NCI-H1417 treated with DMSO at 0.1 percent for 48 hours (cell line): ENCODE measurements around the gene FOXB1.

Source experiments
- DNase-seq: peaks from one replicate; lab custom pipeline; 2025; lab: John Stamatoyannopoulos, UW

FOXB1 gene

DNA sequence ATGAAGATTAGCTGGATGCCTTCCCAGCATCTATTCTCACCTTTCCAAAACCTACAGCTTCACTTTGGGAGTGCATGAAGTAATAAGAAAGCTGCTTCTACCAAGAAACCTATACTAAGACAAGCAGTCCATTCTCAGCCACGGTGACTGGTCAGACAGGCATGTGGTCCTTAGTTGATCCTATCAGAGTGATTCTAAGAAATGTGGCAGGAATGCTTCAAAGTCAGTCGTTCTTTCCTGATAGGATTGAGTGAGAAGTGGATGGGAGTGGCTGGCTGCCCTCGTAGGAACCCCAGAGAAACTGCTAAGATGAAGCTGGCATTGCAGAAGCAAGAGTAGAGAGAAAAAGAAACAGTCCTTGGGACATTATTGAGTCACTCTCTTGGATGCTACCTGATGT lies 16.6 kb downstream of the FOXB1 start:
- DNase-seq = no peak

DNA sequence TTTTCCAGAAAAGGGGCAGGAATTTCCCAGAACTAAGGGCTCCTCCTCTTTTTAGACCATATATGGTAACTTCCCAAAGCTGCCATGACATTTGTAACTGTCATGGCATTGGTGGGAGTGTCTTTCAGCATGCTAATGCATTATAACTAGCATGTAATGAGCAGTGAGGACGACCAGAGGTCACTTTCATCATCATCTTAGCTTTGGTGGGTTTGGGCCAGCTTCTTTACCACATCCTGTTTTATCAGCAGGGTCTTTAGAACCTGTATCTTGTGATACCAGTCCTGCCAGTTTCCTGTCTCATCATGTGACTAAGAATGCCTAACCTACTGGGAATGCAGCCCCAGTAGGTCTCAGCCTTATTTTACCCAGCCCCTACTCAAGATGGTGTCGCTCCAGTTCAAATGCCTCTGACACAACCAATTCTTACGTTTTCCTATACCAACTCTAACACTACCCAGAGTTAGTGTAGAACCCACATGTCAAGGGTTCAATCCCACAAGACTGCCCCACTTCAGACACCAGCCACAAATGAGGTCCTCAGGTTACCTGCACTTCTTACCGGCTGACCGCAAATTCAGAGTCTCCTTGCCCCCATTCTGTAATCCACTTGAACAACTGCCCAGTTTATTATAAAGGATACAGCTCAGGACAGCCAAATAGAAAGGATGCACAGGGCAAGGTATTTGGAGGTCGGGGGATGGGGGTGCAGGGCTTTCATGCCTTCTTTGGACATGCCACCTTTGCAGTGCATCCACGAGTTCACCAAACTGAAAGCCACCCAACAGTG lies 17.7 kb downstream of the FOXB1 start:
- no peak for DNase-seq

DNA sequence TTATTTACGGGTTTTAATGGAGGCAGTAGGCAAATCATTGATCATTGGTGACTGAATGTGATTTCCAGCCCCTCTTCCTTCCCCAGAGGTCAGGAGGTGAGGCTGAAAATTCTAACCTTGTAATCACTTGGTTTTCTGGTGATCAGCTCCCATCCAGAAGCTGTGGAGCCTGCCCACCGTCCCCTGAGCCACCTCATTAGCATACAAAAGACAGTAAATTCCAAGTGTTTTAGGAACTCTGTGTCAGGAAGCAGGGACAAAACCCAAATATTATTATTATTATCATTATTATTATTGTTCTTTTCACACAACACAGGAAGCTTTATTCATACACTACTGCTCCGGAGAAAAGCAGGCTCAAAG lies 18.2 kb downstream of the FOXB1 start:
- DNase-seq = no peak

DNA sequence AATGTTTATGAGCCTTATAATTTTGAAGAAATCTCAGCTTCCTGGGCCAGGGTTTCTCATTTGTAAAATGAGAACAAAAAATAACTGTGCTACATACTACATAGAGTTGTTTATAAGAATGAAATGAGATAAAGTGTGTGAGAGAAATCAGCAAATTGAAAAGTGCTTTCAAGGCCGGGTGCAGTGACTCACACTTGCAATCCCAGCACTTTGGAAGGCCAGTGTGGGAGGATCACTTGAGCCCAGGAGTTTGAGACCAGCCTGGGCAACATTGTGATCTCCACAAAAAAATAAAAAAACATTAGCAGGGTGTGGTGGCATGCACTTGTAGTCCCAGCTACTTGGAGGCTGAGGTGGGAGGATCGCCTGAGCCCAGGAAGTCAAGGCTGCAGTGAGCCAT lies 22.4 kb downstream of the FOXB1 start:
- DNase-seq = no peak

DNA sequence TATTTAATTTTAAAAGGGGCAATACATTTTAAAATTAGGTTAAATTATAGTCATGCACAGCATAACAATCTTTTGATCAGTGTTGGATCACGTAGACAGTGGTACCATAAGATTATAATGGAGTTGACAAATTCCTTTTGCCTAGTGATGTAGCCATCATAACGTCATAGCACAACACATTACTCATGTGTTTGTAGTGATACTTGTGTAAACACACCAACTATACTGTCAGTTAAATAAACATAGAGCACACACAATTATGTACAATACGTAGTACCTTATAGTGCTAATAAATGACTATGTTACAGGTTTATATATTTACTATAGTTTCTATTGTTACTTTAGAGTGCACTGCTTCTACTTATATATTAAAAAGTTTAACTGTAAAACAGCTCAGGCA lies 31.2 kb downstream of the FOXB1 start:
- DNase-seq = no peak

DNA sequence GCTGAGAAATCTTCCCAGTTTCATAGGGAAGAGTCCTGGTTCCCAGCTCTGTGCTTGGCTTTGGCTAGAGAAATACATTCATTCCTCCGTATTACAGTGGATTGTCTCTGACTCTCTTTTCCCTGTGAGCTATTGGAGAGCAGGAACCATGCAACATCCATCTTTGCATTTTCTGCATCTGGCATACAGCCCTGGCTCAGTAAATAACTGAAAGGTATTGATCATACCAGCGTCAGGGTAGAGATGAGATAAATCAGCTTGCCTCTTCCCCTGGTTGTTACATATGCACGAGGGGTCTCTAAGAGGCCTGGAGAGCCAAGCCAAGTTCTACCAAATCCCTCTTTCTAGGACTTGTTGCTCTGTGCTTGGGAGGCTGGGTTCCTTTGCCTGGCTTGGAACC lies 35.2 kb downstream of the FOXB1 start:
- no peak for DNase-seq

DNA sequence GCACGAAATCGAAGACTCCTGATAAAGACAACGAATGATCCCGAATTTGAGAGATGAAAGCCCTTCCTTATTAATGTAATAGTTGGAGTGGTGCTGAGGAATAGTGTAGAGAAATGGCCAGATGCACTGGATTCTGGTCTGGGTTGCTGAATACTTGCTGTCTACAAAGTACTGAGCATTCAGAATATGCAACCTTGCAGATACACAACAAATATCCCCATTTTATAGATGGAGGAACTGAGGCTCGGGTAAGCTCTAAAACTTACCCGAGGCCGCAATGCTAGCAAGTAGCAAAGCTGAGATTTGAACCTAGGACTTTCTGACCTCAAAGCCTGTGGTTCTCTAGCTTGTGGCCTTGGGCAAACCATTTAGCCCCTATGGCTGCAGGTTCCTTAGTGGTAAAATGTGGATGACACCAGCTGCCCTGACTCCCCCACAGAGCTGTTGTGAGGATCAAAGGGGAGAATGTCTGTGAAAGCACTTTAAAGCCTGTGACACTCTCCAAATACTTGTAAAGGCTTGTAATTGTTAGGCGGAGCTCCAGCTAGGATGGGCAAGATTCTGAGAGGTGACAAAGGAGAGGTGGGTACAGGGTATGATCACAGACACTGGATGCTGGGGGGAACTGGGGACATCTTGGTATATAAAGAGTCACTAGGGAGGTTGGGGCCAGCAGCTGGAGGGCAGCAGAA lies 39.8 kb downstream of the FOXB1 start:
- DNase-seq = no peak

DNA sequence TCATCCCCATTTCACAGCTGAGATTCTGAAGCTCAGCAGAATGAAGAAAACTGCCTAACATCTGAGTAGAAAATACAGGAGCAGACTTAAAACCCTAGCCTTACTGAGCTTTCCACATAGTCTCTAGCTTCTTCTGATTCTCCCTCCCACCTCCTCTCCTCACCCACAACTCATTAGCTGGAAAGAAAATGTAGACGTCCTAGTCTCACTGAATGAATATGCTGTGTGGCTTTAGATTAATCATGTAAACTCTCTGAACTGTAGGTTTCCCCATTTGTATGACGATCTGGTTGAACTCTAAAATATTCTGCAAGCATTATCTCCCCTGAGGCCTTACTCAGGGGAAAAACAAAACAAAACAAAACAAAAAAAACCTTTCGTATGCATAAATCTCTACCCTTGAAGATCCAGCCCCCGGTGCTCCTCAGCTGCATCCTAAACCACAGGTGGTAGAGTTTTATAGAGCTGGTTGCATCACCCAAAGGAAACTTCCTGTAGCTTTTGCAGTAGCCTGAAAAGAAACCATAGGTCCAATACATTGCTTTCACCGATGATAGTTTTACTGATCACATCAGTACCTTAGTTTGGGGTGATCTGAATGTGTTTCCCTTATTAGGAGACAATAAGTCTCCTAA lies 40.6 kb downstream of the FOXB1 start:
- DNase-seq = no peak

DNA sequence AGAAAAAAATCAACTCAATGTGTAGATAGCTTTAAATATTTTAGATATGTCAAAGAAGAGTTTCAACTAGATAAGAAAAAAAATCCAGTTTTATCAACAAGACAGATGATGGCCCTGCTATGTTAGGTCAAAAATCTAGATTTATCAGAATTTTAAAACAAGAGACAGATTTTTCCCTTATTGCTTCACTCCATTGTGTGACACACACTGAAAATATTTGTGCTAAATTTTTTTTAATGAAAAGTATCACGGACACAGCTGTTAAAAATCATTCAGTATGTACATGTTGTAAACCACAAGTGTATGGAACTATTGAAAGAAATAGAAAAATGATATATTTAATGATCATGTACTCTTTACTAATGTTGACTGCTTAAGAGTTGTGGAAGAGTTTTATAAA lies 43.6 kb downstream of the FOXB1 start:
- DNase-seq = no peak

DNA sequence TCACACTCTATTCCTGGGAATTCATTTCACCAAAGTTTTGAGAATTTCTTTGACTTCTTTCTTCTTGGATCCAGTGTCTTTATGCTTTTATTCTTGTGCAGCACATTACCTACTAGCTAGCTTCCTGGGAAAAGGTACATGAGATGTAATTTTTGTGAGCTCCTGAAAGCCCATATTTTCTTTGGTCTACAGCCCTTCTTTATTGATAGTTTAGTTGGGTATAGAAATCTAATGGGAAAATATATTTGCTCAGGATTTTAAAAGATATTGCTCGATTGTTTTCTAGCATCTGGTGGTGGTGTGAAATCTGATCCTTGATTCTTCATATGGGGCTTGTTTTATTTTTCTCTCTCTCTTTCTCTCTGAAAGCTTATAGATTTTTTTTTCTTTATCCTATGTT lies 45.8 kb downstream of the FOXB1 start:
- no peak for DNase-seq

DNA sequence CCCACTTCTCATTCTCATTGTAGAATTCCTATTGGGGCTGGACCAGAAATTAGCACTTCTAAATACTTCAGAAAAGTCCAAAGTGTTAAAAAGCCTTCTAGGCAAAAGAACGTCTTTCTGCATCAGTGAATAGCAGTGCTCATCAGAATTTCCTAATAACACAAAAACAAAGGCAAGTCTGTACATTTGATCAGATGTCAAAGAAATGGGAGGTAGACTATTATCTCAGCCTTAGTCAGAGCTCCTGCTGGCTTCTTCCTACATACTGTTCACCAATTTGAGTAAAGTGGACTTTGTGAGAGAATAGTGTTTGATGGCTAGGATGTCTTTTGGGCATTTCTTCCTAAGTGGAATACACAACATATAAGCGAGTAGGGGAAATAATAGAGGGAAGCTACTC lies 48.7 kb downstream of the FOXB1 start:
- DNase-seq = no peak

DNA sequence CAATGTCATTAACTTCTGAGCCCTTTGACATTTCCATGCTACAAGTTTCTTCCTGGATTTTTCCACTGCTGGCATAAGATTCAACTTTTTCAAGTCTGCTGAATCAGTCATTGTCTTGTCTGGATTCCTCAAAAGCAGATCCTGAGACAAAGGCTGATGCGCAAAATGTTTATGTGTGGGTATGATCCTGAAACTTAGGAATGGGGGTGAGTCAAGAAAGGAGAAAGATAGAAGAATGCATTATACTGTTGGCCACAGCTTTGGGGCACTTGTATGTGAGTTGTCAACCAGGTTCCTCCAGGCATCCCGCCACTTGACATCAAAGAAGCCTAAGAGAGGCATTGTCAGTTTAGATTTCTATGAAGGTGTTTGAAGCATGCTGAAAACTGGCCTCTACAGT lies 50.4 kb downstream of the FOXB1 start:
- DNase-seq = no peak
